GM19395 (cell line): ENCODE results near the gene E2F4.

Experiments
- ATAC-seq: cut with Tn5 transposase; IDR thresholded peaks from one replicate; pipeline ENCODE4 v1.9.1; 2021; ENCODE audit warnings: mild to moderate bottlenecking, moderate library complexity; ENCODE audit not compliant: unreplicated experiment

The E2F4 gene

GRCh38 chr16:67157892-67158635, 33.9 kb upstream of the E2F4 start:
- ATAC-seq: no peak

- peak; percentile 44 for ATAC-seq
These were observed 33.0 kb upstream of the E2F4 start for GRCh38 chr16:67158637-67159600.

- no peak for ATAC-seq
These were observed 30.3 kb upstream of the E2F4 start for GRCh38 chr16:67161595-67162058.

- ATAC-seq: no peak
These were observed 29.3 kb upstream of the E2F4 start for GRCh38 chr16:67162506-67163163.

- ATAC-seq: no peak
These were observed 28.6 kb upstream of the E2F4 start for GRCh38 chr16:67163164-67163998.

GRCh38 chr16:67163999-67164558, 27.9 kb upstream of the E2F4 start:
- no peak for ATAC-seq

- ATAC-seq: no peak
These were observed 27.3 kb upstream of the E2F4 start, which contains the start of gene HSF4 for GRCh38 chr16:67164599-67165061. HSF4 (plus strand) TSS chr16:67164745; CDS start chr16:67164812, 67 bp downstream.

GRCh38 chr16:67165121-67166078, 26.6 kb upstream of the E2F4 start:
- no peak for ATAC-seq

- ATAC-seq: no peak
These were observed 25.8 kb upstream of the E2F4 start for GRCh38 chr16:67166110-67166547.

GRCh38 chr16:67166598-67167168, 25.3 kb upstream of the E2F4 start:
- ATAC-seq: no peak

- ATAC-seq: no peak
These were observed 24.4 kb upstream of the E2F4 start for GRCh38 chr16:67167588-67167987.

GRCh38 chr16:67169011-67169451, 22.9 kb upstream of the E2F4 start:
- no peak for ATAC-seq

- ATAC-seq: no peak
These were observed 22.2 kb upstream of the E2F4 start for GRCh38 chr16:67169642-67170167.

GRCh38 chr16:67170168-67170948, 21.6 kb upstream of the E2F4 start, which contains the start of gene NOL3:
NOL3 (plus strand) TSS chr16:67170538.
- peak; percentile 36 for ATAC-seq

- ATAC-seq: no peak
These were observed 20.9 kb upstream of the E2F4 start for GRCh38 chr16:67170949-67171649.

- no peak for ATAC-seq
These were observed 18.6 kb upstream of the E2F4 start for GRCh38 chr16:67173323-67173722.
